IPS-11a (cell line): ENCODE measurements around the gene RPP25L.

Experiments
- H3K4me3 ChIP-seq: one replicate; pipeline ENCODE4 v1.5.1; 2013; ENCODE audit warnings: low read depth, low read length, control low read depth

Gene RPP25L

GRCh38 chr9:34638138-34638445 lies 26.2 kb upstream of the RPP25L start:
- peak overlapping the region; percentile 34 for H3K4me3 ChIP-seq

DNA sequence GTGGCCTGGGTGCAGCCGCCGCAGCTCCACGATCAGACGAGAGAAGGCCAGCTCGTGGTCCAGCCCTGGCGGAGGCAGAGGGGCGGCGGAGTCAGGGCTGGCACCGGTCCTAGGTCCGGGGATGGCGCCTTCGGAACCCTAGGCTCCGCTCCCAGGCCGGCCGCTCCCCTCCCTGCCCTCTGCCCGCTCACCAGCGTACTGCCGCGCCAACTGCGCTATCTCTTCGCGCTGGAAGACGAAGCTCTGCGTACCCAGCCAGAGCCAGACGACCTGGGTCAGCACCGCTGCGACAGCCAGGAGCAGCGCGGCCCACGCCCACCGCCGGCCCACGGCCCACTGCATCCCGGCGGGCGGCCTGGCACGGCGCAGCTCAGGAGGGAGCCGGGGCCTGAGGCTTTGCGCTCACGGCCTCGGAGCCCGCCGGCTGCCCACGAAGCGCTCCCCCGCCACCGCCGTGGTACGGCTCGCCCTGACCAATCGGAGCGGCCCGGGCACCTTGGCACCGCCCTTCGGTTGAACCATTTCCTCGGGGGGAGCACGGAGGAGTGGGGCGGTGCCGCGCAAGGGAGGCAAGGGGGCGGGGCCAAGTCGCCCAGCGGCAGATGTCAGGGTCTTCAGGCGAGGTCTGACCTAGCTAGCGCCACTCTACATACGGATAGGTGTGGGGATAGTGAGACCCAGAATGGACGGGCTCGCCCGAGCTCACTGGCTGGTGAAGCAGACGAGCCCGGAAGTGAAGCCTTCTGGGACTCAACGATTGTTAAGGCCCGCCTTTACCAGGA lies 25.6 kb upstream of the RPP25L start, which contains the start of gene SIGMAR1:
TSS of gene SIGMAR1 (minus strand) at position 432 of the 782 bp plus-strand sequence. CDS start at position 342, 90 bp downstream.
- peak within 1 kb of the TSS; percentile 66 for H3K4me3 ChIP-seq

- H3K4me3 ChIP-seq, result peak overlapping the region; percentile 66
Measured at GRCh38 chr9:34636791-34637355, 25.0 kb upstream of the RPP25L start.

DNA sequence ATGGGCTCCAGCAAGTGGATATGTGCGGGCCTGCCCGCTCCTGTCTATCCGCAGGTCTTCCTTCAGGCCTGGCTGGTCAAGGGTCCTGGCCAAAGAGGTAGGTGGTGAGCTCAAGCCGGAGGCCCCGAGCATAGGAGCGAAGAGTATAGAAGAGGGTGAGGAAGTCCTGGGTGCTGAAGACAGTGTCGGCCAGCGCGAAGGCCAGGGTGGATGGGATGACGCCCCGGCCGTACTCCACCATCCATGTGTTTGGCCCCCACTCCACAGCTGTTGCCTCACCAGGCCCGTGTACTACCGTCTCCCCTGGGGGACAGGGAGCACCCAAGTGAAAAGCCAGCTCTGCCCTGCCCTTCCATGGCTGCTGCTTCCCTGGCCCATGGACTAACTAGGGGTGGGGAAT lies 23.7 kb upstream of the RPP25L start:
- no peak overlapping the region for H3K4me3 ChIP-seq

- no peak overlapping the region for H3K4me3 ChIP-seq
Measured at GRCh38 chr9:34634551-34635248, 22.8 kb upstream of the RPP25L start.

- H3K4me3 ChIP-seq, result no peak overlapping the region
Measured at GRCh38 chr9:34633851-34634550, 22.1 kb upstream of the RPP25L start.

DNA sequence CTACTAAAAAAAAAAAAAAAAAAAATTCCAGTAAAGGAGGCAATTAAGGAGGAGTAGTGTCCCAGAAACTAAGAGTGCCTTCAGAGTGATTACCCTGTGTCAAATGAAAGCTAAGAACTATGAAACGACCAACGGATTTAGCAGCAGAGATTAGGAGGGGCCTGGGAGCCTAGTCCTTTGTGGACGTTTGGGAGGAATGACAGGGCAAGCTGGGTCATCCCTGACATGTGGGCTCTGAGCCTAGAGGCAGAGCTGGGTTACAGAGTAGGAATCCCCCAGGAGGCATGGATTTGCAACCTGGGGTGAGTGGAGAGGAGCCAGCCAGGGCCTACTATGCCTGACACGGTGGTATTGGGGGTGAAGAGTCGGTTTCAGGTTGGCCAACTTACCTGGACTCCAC lies 21.3 kb upstream of the RPP25L start:
- H3K4me3 ChIP-seq, result no peak overlapping the region

- no peak overlapping the region for H3K4me3 ChIP-seq
Measured at GRCh38 chr9:34630402-34631154, 18.7 kb upstream of the RPP25L start.

GRCh38 chr9:34629491-34629808 lies 17.6 kb upstream of the RPP25L start:
- H3K4me3 ChIP-seq, result peak overlapping the region; percentile 29

DNA sequence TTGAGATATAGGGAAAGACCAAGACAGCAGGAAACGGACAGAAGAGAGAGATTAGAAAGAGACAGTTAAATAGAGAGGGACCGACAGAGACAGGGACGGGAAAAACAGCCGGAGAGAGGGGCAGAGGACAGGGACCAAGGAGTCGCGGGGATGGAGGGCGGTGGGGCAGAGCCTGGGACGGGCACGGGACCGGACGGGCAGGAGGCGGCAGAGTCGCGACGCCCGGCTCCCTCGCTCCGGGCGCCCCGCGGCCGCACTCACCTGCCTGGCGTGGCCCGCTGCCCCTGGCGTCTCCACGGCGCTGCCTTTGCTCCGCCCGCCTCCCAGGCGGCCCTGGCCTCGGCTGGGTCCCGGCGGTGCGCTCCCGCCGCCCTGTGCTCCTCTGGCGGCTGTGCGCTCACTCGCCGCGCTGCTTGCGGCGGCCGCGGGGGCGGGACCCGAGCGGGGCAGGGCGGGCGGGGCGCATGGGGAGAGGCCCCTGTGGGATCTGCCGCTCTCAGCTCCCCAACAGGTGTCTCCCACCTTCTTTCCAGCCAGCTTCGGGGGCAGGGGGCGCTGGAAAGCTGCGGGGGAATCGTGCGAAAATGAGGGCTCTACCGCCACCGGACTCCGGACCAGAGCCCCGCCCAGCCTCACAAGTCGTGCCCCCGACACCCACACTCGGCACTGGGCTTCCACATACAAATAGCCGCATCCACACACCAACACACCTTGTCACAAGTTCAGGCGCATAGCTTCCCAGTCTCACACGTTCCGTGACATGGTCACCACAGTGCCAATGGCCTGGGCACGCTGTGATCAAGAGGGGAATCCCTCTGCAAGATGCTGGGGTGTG lies 17.0 kb upstream of the RPP25L start, which contains the start of gene ARID3C:
TSS of gene ARID3C (minus strand) at position 411 of the 835 bp plus-strand sequence. CDS start 1,052 bp downstream, outside the sequence.
- peak within 1 kb of the TSS; percentile 29 for H3K4me3 ChIP-seq

- H3K4me3 ChIP-seq, result peak overlapping the region; percentile 6
Measured at GRCh38 chr9:34627716-34628655, 16.1 kb upstream of the RPP25L start.

DNA sequence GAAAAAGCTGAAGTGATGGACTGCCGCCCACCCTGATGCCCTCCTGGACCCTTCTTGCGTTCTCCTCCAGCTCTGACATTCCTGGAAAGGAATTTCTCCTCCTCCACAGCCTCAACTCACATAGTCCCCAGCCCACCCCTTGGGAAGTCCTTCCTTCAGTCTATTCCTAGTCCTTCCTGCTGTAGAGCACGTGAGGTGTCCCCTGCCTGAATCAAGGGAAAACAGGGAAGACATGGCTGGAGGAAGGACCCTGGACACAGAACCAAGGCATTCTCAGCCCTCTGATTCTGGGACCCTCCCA lies 13.2 kb upstream of the RPP25L start:
- no peak overlapping the region for H3K4me3 ChIP-seq

- H3K4me3 ChIP-seq, result no peak overlapping the region
Measured at GRCh38 chr9:34624475-34625185, 12.7 kb upstream of the RPP25L start.

DNA sequence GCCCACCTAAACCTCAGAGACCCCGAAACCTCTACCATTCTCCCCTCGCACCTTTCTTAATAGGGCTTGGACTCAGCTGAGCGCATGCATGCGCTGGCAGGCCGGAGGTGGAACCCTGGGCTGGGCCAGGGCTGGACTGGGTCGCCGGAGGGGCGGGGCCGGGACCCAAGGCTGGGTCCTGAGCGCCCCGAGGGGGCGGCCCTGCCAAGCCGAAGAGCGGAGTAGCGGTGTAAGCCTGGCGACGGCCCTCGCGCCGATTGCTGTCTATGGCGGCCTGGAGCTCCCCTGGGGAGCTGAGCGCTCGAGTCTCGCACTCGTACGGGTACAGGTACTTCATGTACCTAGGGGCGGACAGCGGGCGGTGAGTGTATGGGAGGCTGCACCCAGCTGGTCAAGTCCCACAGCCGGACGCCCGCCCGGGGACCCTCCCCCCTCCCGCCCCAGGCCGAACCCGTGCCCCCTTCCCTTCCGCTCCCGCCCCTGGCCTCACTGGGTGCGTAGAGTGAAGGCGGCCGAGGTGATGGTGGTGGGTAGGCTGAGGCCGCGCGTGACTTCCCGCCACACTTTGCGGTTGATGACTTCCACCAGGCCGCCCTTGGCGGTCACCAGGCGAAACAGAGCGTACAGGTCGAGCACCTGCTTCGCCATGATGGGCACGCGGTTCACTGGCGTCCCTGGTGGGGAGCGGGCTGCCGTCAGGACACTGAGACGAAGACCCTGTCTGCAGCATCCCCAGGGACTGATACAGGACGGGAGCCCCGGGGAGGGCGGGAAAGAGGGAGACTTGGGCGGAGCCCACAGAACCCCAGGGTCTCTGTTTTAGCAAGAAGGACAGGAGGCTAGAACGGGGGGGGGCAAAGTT lies 11.7 kb upstream of the RPP25L start:
- H3K4me3 ChIP-seq, result no peak overlapping the region

GRCh38 chr9:34620061-34620994 lies 8.4 kb upstream of the RPP25L start, which contains the start of gene DCTN3:
Gene DCTN3, minus strand, starts transcription at chr9:34620495. Its CDS starts 31 bp downstream, at chr9:34620464.
- peak within 1 kb of the TSS; percentile 75 for H3K4me3 ChIP-seq

GRCh38 chr9:34615132-34615531 lies 3.2 kb upstream of the RPP25L start:
- no peak overlapping the region for H3K4me3 ChIP-seq
